HEK293 (cell line): ENCODE data around the gene LNPEP.

Experiments
- CTCF ChIA-PET: fragments of 350-600 bp; formaldehyde crosslinking; extraction: SDS; loops from one replicate; lab custom pipeline; 2021; ENCODE audit warnings: antibody characterized with exemption; lab: Yijun Ruan, JAX
- POLR2A ChIA-PET: fragments of 300-600 bp; formaldehyde crosslinking; extraction: SDS; loops from one replicate; lab custom pipeline; 2020; ENCODE audit warnings: antibody characterized with exemption, inconsistent platforms; lab: Yijun Ruan, JAX
- H3K27ac ChIP-seq: fragments of 200-500 bp; sonication (Bioruptor generic); 2 replicates; pipeline ENCODE4 v1.5.1; 2014; ENCODE audit warnings: low read depth, low read length, control low read depth, inconsistent platforms; ENCODE audit errors: extremely low read depth
- H3K36me3 ChIP-seq, 2 experiments: fragments of 200-500 bp in 1 of 2; sonication (Bioruptor generic) in 1 of 2; 1 replicate in 1 of 2; 2 replicates in 1 of 2; pipeline ENCODE4 v1.5.1; 2014 to 2017; ENCODE audit warnings: inconsistent platforms in 2 of 2, low read length in 2 of 2; ENCODE audit not compliant: control insufficient read depth in 2 of 2, insufficient read depth in 1 of 2
- H3K4me1 ChIP-seq: fragments of 200-500 bp; sonication (Bioruptor generic); 2 replicates; pipeline ENCODE4 v1.5.1; 2014; ENCODE audit warnings: mild to moderate bottlenecking, low read length, inconsistent platforms; ENCODE audit not compliant: control insufficient read depth, insufficient read depth
- H3K4me3 ChIP-seq: 2 replicates; pipeline ENCODE4 v1.5.1; 2011; ENCODE audit warnings: low read depth, mild to moderate bottlenecking, control low read depth, low read length, moderate library complexity
- H3K9me3 ChIP-seq: fragments of 200-500 bp; sonication (Bioruptor generic); 2 replicates; pipeline ENCODE4 v1.5.1; 2014; ENCODE audit warnings: low read depth, low read length, inconsistent platforms; ENCODE audit not compliant: control insufficient read depth, insufficient read depth
- HOXA7 ChIP-seq: sonication (generic); formaldehyde crosslinking; IDR thresholded peaks from 2 replicates; pipeline ENCODE4 v1.8.1; 2022; ENCODE audit warnings: missing genetic modification reagents, borderline replicate concordance
- IKZF3 ChIP-seq: fragments of 450-650 bp; IDR thresholded peaks from 2 replicates; pipeline ENCODE4 v1.5.0; 2018; ENCODE audit warnings: missing biosample characterization, mild to moderate bottlenecking, missing genetic modification characterization, moderate library complexity
- OVOL3 ChIP-seq: fragments of 450-650 bp; formaldehyde crosslinking; IDR thresholded peaks from 2 replicates; pipeline ENCODE4 v1.5.1; 2016; ENCODE audit warnings: missing biosample characterization, missing genetic modification characterization
- ZBTB7A ChIP-seq: fragments of 450-650 bp; formaldehyde crosslinking; IDR thresholded peaks from 2 replicates; pipeline ENCODE4 v1.5.1; 2016; ENCODE audit warnings: low read depth, missing biosample characterization, missing genetic modification characterization
- ZIC2 ChIP-seq: fragments of 450-650 bp; formaldehyde crosslinking; IDR thresholded peaks from 2 replicates; pipeline ENCODE4 v1.5.1; 2016; ENCODE audit warnings: missing biosample characterization, missing genetic modification characterization
- ZNF10 ChIP-seq: fragments of 450-650 bp; formaldehyde crosslinking; IDR thresholded peaks from 2 replicates; pipeline ENCODE4 v1.5.1; 2017; ENCODE audit warnings: missing biosample characterization, missing genetic modification characterization
- ZNF16 ChIP-seq: fragments of 450-650 bp; formaldehyde crosslinking; IDR thresholded peaks from 2 replicates; pipeline ENCODE4 v1.5.1; 2016; ENCODE audit warnings: low read depth, missing biosample characterization, missing genetic modification characterization
- ZNF175 ChIP-seq: fragments of 450-650 bp; formaldehyde crosslinking; IDR thresholded peaks from 2 replicates; pipeline ENCODE4 v1.5.1; 2016; ENCODE audit warnings: missing biosample characterization, missing genetic modification characterization
- ZNF266 ChIP-seq: fragments of 450-650 bp; formaldehyde crosslinking; IDR thresholded peaks from 2 replicates; pipeline ENCODE4 v1.5.1; 2016; ENCODE audit warnings: missing biosample characterization, missing genetic modification characterization, low read depth
- ZNF341 ChIP-seq: fragments of 450-650 bp; formaldehyde crosslinking; IDR thresholded peaks from 2 replicates; pipeline ENCODE4; 2016; ENCODE audit warnings: low read depth, missing biosample characterization, missing genetic modification characterization
- ZNF510 ChIP-seq: fragments of 450-650 bp; formaldehyde crosslinking; IDR thresholded peaks from 2 replicates; pipeline ENCODE4 v1.5.1; 2018; ENCODE audit warnings: mild to moderate bottlenecking, missing genetic modification characterization, missing biosample characterization; ENCODE audit not compliant: insufficient replicate concordance
- ZNF514 ChIP-seq: fragments of 450-650 bp; formaldehyde crosslinking; IDR thresholded peaks from 2 replicates; pipeline ENCODE4 v1.5.1; 2016; ENCODE audit warnings: missing biosample characterization, missing genetic modification characterization
- ZNF626 ChIP-seq: fragments of 450-650 bp; sonication (Bioruptor Pico); formaldehyde crosslinking; IDR thresholded peaks from 2 replicates; pipeline ENCODE4 v1.5.1; 2018; ENCODE audit warnings: missing biosample characterization, missing genetic modification characterization, inconsistent platforms
- ZNF660 ChIP-seq: fragments of 450-650 bp; IDR thresholded peaks from 2 replicates; pipeline ENCODE4 v1.5.1; 2018; ENCODE audit warnings: missing biosample characterization, mild to moderate bottlenecking, missing genetic modification characterization
- ZNF664 ChIP-seq: fragments of 450-650 bp; formaldehyde crosslinking; IDR thresholded peaks from 2 replicates; pipeline ENCODE4 v1.5.1; 2016; ENCODE audit warnings: missing biosample characterization, missing genetic modification characterization
- ZNF791 ChIP-seq: fragments of 450-650 bp; formaldehyde crosslinking; IDR thresholded peaks from 2 replicates; pipeline ENCODE4 v1.5.1; 2016; ENCODE audit warnings: missing biosample characterization, missing genetic modification characterization
- TF ChIP-seq, protein P1 (sequence below): fragments of 450-650 bp; formaldehyde crosslinking; IDR thresholded peaks from 2 replicates; pipeline ENCODE4 v1.5.1; 2016; ENCODE audit warnings: missing biosample characterization, missing genetic modification characterization
- TF ChIP-seq, protein P2 (sequence below): fragments of 450-650 bp; formaldehyde crosslinking; IDR thresholded peaks from 2 replicates; pipeline ENCODE4 v1.5.1; 2016; ENCODE audit warnings: missing biosample characterization, missing genetic modification characterization
- TF ChIP-seq, protein P3 (sequence below): fragments of 450-650 bp; formaldehyde crosslinking; IDR thresholded peaks from 2 replicates; pipeline ENCODE4 v1.5.1; 2016; ENCODE audit warnings: missing biosample characterization, missing genetic modification characterization

The LNPEP gene

DNA sequence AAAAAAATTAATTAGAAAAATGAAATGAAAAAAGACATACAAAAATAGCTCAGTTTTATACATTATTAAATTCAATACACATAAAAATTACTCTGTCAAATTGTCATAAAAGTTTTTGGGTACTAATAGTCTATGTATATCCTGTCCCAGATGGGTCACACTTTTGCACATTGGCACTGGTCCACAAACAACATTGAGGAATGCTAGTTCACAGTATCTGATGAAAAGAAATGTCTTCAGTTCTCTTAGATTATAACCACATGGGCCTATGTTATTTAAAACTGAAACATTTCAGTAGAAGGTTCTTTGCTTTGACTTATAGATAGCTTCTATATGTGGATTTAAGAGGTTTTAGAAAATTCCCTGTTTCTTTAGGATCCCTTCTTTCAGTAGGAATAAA, 39.8 kb downstream of the LNPEP start:
- H3K27ac ChIP-seq, result no peak overlapping the region
- H3K36me3 ChIP-seq, result peaks cover 0 to 10% of the 10 kb centered on the region in 2 experiments; a peak in 1 of 3 replicates
- TF ChIP-seq ZNF626 (tag by site-specific recombination), result no peak
- ChIA-PET POLR2A (no interaction called here), CTCF (interaction anchor here (0.6 to 1.1 kb wide), 3 partner anchors 17 to 223 kb away, joined by 3 read pairs; no protein-coding TSS in a partner anchor)
- H3K9me3 ChIP-seq, result no peaks in the 10 kb centered on the region
- H3K4me1 ChIP-seq, result peaks cover 20% of the 10 kb centered on the region
- no peak overlapping the region for H3K4me3 ChIP-seq

DNA sequence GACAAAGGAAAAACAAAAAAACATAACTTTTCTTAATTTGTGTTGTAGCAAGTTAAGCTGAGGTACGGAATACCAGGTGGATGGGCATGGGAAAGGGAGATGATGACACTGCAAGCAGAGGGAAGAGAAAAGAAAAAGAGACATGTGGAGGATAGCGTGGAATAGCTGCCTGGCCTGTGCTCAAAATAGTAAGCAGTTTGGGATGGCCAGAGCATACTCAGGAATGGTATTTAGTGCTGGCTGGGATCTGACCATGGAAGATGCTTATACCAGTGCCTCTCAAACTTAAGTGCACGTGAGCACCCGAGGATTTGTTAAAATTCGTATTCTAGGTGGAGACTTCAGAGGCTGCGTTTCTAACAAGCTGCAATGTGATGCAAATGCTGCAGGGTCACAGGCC, 41.3 kb downstream of the LNPEP start:
- ChIA-PET POLR2A (interaction anchor here (0.5 kb wide), 1 partner anchor 121 kb away, joined by 3 read pairs; no protein-coding TSS in a partner anchor), CTCF (interaction anchor here (0.6 kb wide), 1 partner anchor 64 kb away, joined by 4 read pairs; no protein-coding TSS in a partner anchor)
- Histone ChIP-seq H3K27ac (no peak overlapping the region), H3K4me1 (peaks cover 19% of the 10 kb centered on the region), H3K36me3 (peaks cover 0 to 10% of the 10 kb centered on the region in 2 experiments; a peak in 1 of 3 replicates), H3K9me3 (no peaks in the 10 kb centered on the region), H3K4me3 (no peak overlapping the region)
- no peak for TF ChIP-seq ZNF10 (tag by site-specific recombination)
- no peak for TF ChIP-seq ZNF791
- TF ChIP-seq ZNF660, result no peak
- TF ChIP-seq ZNF175 (tag by site-specific recombination), result no peak
- no peak for TF ChIP-seq ZNF341 (tag by site-specific recombination)
- no peak for TF ChIP-seq ZNF266 (tag by site-specific recombination)
- TF ChIP-seq ZNF16 (tag by site-specific recombination), result no peak
- no peak for TF ChIP-seq ZNF510 (tag by site-specific recombination)
- no peak for TF ChIP-seq OVOL3 (tag by site-specific recombination)
- no peak for TF ChIP-seq IKZF3 (tag by site-specific recombination)
- TF ChIP-seq ZNF514 (tag by site-specific recombination), result no peak
- TF ChIP-seq, protein P1, sequence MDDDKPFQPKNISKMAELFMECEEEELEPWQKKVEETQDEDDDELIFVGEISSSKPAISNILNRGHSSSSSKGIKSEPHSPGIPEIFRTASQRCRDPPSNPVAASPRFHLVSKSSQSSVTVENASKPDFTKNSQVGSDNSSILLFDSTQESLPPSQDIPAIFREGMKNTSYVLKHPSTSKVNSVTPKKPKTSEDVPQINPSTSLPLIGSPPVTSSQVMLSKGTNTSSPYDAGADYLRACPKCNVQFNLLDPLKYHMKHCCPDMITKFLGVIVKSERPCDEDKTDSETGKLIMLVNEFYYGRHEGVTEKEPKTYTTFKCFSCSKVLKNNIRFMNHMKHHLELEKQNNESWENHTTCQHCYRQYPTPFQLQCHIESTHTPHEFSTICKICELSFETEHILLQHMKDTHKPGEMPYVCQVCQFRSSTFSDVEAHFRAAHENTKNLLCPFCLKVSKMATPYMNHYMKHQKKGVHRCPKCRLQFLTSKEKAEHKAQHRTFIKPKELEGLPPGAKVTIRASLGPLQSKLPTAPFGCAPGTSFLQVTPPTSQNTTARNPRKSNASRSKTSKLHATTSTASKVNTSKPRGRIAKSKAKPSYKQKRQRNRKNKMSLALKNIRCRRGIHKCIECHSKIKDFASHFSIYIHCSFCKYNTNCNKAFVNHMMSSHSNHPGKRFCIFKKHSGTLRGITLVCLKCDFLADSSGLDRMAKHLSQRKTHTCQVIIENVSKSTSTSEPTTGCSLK (tag by site-specific recombination), result no peak
- TF ChIP-seq HOXA7 (CRISPR knock-in tag), result no peak
- TF ChIP-seq ZNF664, result no peak

DNA sequence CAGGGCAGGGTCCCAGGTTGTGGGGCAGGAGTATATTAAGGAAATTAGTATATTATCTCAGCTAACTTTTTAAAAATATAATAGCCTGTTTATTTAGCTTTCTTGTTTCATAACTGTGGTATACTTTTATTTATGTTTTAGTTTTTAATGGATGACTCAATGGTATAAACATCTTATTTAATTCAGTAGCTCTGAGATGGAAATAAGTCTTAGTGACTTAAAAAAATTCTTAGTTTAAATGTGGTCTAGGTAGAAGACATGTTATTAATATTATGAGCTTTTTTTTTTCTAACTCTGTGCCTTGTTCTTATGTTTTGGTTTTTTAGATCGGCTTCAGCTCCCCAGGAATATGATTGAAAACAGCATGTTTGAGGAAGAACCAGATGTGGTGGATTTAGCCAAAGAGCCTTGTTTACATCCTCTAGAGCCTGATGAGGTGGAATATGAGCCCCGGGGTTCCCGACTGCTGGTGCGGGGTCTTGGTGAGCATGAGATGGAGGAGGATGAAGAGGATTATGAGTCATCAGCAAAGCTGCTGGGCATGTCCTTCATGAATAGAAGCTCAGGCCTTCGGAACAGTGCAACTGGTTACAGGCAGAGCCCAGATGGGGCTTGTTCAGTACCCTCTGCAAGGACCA, 43.1 kb downstream of the LNPEP start:
- Histone ChIP-seq H3K9me3 (no peaks in the 10 kb centered on the region), H3K27ac (no peak overlapping the region), H3K36me3 (peaks cover 0 to 10% of the 10 kb centered on the region in 2 experiments; a peak in 1 of 3 replicates), H3K4me1 (peaks cover 14% of the 10 kb centered on the region), H3K4me3 (no peak overlapping the region)
- ChIA-PET CTCF (interaction anchor here (0.5 kb wide), 1 partner anchor 149 kb away, joined by 3 read pairs; no protein-coding TSS in a partner anchor), POLR2A (no interaction called here)
- TF ChIP-seq, protein P2, sequence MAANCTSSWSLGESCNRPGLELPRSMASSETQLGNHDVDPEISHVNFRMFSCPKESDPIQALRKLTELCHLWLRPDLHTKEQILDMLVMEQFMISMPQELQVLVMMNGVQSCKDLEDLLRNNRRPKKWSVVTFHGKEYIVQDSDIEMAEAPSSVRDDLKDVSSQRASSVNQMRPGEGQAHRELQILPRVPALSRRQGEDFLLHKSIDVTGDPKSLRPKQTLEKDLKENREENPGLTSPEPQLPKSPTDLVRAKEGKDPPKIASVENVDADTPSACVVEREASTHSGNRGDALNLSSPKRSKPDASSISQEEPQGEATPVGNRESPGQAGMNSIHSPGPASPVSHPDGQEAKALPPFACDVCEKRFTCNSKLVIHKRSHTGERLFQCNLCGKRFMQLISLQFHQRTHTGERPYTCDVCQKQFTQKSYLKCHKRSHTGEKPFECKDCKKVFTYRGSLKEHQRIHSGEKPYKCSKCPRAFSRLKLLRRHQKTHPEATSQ (tag by site-specific recombination), result no peak
- TF ChIP-seq, protein P3, sequence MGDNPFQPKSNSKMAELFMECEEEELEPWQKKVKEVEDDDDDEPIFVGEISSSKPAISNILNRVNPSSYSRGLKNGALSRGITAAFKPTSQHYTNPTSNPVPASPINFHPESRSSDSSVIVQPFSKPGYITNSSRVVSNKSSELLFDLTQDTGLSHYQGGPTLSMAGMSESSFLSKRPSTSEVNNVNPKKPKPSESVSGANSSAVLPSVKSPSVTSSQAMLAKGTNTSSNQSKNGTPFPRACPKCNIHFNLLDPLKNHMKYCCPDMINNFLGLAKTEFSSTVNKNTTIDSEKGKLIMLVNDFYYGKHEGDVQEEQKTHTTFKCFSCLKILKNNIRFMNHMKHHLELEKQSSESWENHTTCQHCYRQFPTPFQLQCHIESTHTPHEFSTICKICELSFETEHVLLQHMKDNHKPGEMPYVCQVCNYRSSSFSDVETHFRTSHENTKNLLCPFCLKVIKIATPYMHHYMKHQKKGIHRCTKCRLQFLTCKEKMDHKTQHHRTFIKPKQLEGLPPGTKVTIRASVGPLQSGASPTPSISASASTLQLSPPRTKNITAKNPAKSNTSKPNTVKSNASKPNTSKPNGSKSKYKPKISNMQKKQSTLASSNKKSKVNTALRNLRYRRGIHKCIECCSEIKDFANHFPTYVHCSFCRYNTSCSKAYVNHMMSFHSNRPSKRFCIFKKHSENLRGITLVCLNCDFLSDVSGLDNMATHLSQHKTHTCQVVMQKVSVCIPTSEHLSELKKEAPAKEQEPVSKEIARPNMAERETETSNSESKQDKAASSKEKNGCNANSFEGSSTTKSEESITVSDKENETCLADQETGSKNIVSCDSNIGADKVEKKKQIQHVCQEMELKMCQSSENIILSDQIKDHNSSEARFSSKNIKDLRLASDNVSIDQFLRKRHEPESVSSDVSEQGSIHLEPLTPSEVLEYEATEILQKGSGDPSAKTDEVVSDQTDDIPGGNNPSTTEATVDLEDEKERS, result no peak
- TF ChIP-seq ZIC2 (tag by site-specific recombination), result peak; percentile 44
- TF ChIP-seq ZBTB7A (tag by site-specific recombination), result no peak
